ENCODE measurements around the gene ZNF853.
"Not testable (repeated sequence)": the region's sequence is repeated elsewhere in the genome, so short reads cannot be mapped to it uniquely, and the experiment has no call there.

The ZNF853 gene

DNA sequence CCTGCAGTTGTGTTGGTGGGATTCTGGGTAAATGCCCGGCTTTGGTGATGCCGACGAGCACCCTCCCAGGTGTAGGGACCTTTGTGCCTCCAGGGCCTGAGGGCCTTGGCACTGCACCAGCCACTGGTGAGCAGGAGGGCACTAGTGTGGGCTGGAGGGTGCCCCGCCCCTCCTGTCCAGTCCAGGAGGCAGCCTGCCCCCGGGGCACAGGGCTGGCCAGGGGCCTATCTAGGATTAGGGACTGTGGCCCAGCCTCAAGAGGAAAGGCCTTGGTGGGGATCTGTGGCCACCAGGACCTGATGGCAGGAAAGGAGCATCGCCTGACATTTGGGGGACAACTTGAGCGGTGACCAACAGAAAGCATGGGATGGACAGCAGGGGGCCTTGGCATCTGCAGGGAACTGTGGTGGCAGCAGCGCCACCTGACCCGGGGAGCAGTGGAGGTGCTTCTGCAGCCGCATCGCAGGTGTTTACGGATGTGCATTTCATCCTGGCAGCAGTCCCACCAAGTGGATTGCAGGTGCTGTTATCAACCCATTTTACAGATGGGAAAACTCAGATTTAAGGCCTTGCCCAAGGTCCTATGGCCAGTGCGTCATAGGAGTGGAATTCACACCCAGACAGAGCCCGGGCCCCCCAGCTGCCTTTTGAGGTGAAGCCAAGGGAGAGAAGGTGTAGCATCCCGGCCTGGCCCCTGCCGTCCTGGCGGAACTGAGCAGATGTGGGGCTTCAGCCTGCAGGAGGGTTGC, 32.8 kb downstream of the ZNF853 start:
- in situ Hi-C loops (cut with HindIII; ENCODE audit: low pct_ligation_motif_present, low pct_unique_long_range_greater_than_20kb, low sequenced_read_pairs): no loop called here
- no peak for DNase-seq

- in situ Hi-C loops (cut with HindIII; ENCODE audit: low pct_ligation_motif_present, low pct_unique_long_range_greater_than_20kb, low sequenced_read_pairs): no loop called here
- DNase-seq: no peak
These were observed 33.4 kb downstream of the ZNF853 start for GRCh38 chr7:6648815-6649104.

GRCh38 chr7:6649241-6649961, 34.0 kb downstream of the ZNF853 start:
- in situ Hi-C loops (cut with HindIII; ENCODE audit: low pct_ligation_motif_present, low pct_unique_long_range_greater_than_20kb, low sequenced_read_pairs): no loop called here
- DNase-seq: no peak

GRCh38 chr7:6650086-6650485, 34.7 kb downstream of the ZNF853 start:
- no peak for DNase-seq
- in situ Hi-C loops (cut with HindIII; ENCODE audit: low pct_ligation_motif_present, low pct_unique_long_range_greater_than_20kb, low sequenced_read_pairs): no loop called here

GRCh38 chr7:6650521-6651011, 35.2 kb downstream of the ZNF853 start:
- in situ Hi-C loops (cut with HindIII; ENCODE audit: low pct_ligation_motif_present, low pct_unique_long_range_greater_than_20kb, low sequenced_read_pairs): no loop called here
- DNase-seq: no peak

- no peak for DNase-seq
- in situ Hi-C loops (cut with HindIII; ENCODE audit: low pct_ligation_motif_present, low pct_unique_long_range_greater_than_20kb, low sequenced_read_pairs): no loop called here
These were observed 36.5 kb downstream of the ZNF853 start for GRCh38 chr7:6651851-6652445.

- in situ Hi-C loops (cut with HindIII; ENCODE audit: low pct_ligation_motif_present, low pct_unique_long_range_greater_than_20kb, low sequenced_read_pairs): no loop called here
- no peak for DNase-seq
These were observed 37.1 kb downstream of the ZNF853 start for GRCh38 chr7:6652446-6653011.

DNA sequence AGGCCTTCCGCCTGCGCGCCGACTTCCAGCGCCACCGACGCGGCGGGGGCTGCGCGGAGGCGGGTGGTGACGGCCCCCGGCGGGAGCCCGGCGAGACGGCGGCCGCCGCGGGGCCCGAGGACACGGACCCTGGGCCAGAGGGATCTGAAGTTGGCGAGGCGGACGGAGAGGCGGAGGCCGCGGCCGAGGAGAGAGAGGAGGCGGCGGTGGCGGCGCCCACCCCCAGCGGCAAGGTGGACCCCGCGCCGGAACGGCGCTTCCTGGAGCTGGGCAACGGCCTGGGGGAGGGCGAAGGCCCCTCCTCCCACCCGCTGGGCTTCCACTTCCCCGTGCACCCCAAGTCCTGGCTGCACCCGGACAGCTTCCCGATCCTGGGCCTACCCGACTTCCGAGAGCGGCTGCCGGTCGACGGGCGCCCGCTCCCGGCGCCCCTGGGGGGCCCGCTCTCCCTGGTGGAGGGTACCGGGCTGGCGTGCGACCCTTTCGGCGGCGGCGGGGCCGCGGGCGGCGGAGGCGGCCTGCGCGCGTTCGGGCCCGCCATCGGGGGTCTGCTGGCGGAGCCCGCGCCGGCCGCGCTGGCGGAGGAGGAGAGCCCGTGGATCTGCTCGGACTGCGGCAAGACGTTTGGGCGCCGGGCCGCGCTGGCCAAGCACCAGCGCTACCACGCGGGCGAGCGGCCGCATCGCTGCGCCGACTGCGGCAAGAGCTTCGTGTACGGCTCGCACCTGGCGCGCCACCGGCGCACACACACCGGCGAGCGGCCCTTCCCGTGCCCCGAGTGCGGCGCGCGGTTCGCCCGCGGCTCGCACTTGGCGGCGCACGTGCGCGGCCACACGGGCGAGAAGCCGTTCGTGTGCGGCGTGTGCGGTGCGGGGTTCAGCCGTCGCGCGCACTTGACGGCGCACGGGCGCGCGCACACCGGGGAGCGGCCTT, 37.9 kb downstream of the ZNF853 start:
- in situ Hi-C loops (cut with HindIII; ENCODE audit: low pct_ligation_motif_present, low pct_unique_long_range_greater_than_20kb, low sequenced_read_pairs): no loop called here
- no peak for DNase-seq

DNA sequence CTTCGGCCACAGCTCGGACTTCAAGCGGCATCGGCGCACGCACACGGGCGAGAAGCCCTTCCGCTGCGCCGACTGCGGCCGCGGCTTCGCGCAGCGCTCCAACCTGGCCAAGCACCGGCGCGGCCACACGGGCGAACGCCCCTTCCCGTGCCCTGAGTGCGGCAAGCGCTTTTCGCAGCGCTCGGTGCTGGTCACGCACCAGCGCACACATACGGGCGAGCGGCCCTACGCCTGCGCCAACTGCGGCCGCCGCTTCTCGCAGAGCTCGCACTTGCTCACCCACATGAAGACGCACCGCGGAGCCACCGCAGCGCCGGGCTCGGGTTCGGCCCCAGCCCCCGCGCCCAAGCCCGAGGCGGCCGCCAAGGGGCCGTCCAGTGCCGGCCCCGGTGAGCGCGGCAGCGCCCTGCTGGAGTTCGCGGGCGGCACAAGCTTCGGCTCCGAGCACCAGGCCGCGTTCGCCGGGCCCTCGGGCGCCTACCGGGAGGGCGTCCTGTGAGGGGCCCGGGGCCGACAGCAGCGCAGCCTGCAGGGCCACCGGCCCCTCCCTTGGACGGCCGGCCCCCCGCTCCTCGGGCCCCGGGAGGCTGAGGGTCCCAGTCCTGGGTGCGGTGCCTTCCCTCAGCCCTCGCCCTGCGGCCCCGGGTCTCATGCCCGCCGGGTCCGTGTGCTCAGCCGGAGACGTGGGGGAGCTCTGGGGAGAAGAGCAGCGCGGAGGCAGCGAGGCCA, 38.9 kb downstream of the ZNF853 start:
- DNase-seq: no peak
- in situ Hi-C loops (cut with HindIII; ENCODE audit: low pct_ligation_motif_present, low pct_unique_long_range_greater_than_20kb, low sequenced_read_pairs): no loop called here

- in situ Hi-C loops (cut with HindIII; ENCODE audit: low pct_ligation_motif_present, low pct_unique_long_range_greater_than_20kb, low sequenced_read_pairs): no loop called here
- DNase-seq: no peak
These were observed 39.6 kb downstream of the ZNF853 start for GRCh38 chr7:6654842-6655610.

DNA sequence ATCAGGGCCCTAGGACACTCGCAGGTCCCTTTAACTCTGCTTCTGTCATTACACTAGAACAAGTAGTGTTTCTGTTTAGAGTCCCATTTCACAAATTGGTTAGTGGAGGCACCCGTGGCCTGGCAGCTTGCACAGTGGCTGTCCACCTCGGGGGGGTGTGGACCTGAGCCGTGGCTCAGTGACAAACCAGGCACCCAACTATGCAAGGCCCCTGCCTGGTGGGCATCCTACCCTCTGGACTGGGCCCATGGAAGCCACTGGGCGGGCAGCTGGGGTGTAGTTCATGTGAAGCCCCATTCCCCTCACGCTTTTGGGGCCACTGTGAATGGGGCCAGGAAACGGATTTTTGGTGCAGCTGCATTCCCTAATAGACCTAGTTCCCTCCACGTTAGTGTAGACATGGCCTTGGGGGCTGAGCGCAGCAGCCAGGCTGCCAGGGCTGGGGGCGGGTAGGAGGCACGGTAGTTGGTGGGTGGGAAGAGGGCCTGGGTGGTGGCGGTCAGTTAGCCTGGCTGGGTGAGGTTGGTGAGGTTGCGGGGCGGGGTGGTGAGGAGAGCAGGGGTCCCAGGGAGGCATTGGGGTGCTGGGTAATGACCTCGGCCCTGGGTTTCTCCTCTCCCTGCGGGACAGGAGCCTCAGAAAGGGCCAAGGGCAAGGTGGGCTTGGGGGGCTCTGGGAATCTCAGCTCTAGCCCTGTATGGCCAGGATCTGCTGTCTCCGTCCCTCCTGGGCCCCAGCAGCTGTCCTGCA, 40.4 kb downstream of the ZNF853 start:
- in situ Hi-C loops (cut with HindIII; ENCODE audit: low pct_ligation_motif_present, low pct_unique_long_range_greater_than_20kb, low sequenced_read_pairs): no loop called here
- DNase-seq: no peak

DNA sequence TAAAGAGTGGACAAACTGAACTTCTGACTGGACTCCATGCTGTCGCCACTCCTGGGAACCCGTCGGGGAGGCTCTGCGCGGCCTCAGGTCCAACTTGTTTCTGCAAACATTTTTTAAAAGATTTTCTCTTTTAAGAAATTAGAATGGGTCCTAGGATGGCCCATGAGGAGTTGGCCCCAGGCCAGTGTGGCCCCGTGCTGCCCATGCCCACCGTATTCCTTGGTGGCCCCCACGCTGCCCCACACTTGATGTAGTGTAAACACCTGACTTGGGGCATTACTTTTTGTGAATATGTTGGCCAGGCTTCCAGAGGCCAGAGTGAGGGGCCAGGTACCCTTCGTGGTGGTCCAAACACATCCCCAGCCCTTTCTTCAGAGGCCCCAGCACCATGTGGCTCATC, 41.0 kb downstream of the ZNF853 start:
- no peak for DNase-seq
- in situ Hi-C loops (cut with HindIII; ENCODE audit: low pct_ligation_motif_present, low pct_unique_long_range_greater_than_20kb, low sequenced_read_pairs): no loop called here

GRCh38 chr7:6658618-6659345, 43.4 kb downstream of the ZNF853 start:
- no peak for DNase-seq
- in situ Hi-C loops (cut with HindIII; ENCODE audit: low pct_ligation_motif_present, low pct_unique_long_range_greater_than_20kb, low sequenced_read_pairs): no loop called here

DNA sequence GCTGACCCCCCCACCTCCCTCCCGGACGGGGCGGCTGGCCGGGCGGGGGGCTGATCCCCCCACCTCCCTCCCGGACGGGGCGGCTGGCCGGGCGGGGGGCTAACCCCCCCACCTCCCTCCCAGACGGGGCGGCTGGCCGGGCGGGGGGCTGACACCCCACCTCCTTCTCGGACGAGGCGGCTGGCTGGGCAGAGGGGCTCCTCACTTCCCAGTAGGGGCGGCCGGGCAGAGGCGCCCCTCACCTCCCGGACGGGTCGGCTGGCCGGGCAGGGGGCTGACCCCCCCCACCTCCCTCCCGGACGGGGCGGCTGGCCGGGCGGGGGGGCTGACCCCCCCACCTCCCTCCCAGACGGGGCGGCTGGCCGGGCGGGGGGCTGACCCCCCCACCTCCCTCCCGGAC, 55.4 kb downstream of the ZNF853 start:
- in situ Hi-C loops (cut with HindIII; ENCODE audit: low pct_ligation_motif_present, low pct_unique_long_range_greater_than_20kb, low sequenced_read_pairs); DNase-seq: not testable (repeated sequence)
